ENCODE measurements around the gene OR10A3.

Gene OR10A3

DNA sequence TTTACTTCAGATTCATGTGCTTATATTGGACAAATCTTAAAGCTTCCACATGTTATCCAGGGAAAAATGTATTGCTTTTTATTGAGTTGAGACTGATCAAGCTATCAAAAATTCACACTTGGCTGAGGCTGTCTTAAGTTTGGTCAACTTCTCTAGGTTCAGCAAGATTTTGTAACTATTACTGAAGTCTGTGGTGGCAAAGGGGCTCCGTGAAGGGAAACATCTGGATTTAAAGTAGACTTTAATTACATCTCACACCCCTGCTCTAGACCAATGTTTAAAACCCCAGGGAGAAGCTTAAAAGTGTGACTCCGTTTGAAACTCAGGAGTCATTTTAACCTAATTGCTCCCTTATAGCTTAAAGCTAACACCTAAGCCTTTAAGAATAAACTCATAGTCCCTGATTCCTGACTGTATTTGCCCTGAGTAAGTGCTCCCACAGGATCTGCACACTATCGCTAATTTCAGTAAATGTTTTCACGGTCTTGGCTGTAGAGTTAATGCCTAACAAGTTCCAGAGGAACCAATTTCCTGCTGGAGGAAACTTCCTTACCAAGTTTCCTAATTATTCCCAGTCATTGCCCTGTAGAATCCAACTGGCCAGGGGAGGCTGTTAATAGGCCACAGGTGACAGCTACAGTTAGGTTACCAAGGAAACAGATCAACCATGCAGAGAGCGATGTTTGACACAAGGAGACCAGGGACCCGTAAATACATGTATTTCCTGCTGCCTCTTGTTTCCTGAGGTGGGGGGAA lies 50.9 kb downstream of the OR10A3 start:
- DNase-seq, result peak; percentile 68

DNA sequence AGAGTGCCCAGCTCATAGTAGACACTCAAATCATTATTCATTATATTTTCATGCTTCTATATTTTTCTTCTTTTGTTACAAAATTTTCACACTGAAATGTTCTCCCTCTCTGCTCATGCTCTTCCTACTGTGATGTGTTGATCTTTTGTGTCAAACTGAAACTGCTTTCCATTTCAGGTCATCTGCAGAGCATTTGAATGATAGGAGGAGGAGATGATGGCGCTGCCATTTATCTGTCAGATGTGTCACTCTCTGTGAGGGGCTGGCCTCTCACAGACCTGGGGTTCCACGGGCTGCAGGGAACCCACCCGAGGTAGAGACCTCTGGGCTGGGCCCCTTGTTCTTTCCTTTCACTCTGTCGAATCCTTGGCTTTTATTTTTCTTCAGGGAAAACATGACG lies 51.5 kb downstream of the OR10A3 start:
- DNase-seq, result no peak
